ENCODE measurements around the gene DHDH. TPM values are rescaled to one million over a fixed set of nuclear protein-coding genes. Genes with fewer than 3 reads are reported as not detected.

DHDH gene
- total RNA-seq, 1 donor from 2014 or later: 1.0 TPM

- H3K4me3 ChIP-seq (ENCODE audit: low read depth, low read length): no peak overlapping the region
- DNase-seq (ENCODE audit: low read depth): no peak
- no peak for TF ChIP-seq CTCF (IDR thresholded peaks at IDR 0.05; ENCODE audit: insufficient read depth, low read length, poor library complexity, severe bottlenecking)
- no peaks in the 10 kb centered on the region for H3K27me3 ChIP-seq (ENCODE audit: control insufficient read depth, insufficient read depth, low read length)
- H3K36me3 ChIP-seq (ENCODE audit: control insufficient read depth, insufficient read depth, low read length): no peaks in the 10 kb centered on the region
Observed at GRCh38 chr19:48928164-48929025, 5.1 kb upstream of the DHDH start.

- DNase-seq (ENCODE audit: low read depth): no peak
- no peak overlapping the region for H3K4me3 ChIP-seq (ENCODE audit: low read depth, low read length)
- no peaks in the 10 kb centered on the region for H3K27me3 ChIP-seq (ENCODE audit: control insufficient read depth, insufficient read depth, low read length)
- no peaks in the 10 kb centered on the region for H3K36me3 ChIP-seq (ENCODE audit: control insufficient read depth, insufficient read depth, low read length)
- TF ChIP-seq CTCF (IDR thresholded peaks at IDR 0.05; ENCODE audit: insufficient read depth, low read length, poor library complexity, severe bottlenecking): no peak
Observed at GRCh38 chr19:48934837-48935236, 1.3 kb downstream of the DHDH start.

- no peaks in the 10 kb centered on the region for H3K27me3 ChIP-seq (ENCODE audit: control insufficient read depth, insufficient read depth, low read length)
- no peak for DNase-seq (ENCODE audit: low read depth)
- H3K4me3 ChIP-seq (ENCODE audit: low read depth, low read length): no peak overlapping the region
- H3K36me3 ChIP-seq (ENCODE audit: control insufficient read depth, insufficient read depth, low read length): no peaks in the 10 kb centered on the region
- no peak for TF ChIP-seq CTCF (IDR thresholded peaks at IDR 0.05; ENCODE audit: insufficient read depth, low read length, poor library complexity, severe bottlenecking)
Observed at GRCh38 chr19:48935864-48936263, 2.4 kb downstream of the DHDH start.

- Histone ChIP-seq H3K4me3 (ENCODE audit: low read depth, low read length) (no peak overlapping the region), H3K27me3 (ENCODE audit: control insufficient read depth, insufficient read depth, low read length) (no peaks in the 10 kb centered on the region), H3K36me3 (ENCODE audit: control insufficient read depth, insufficient read depth, low read length) (no peaks in the 10 kb centered on the region)
- DNase-seq (ENCODE audit: low read depth): no peak
- TF ChIP-seq CTCF (IDR thresholded peaks at IDR 0.05; ENCODE audit: insufficient read depth, low read length, poor library complexity, severe bottlenecking): no peak
Observed at GRCh38 chr19:48938256-48938655, 4.8 kb downstream of the DHDH start.

GRCh38 chr19:48940902-48941301 is 7.4 kb downstream of the DHDH start:
- no peak for TF ChIP-seq CTCF (IDR thresholded peaks at IDR 0.05; ENCODE audit: insufficient read depth, low read length, poor library complexity, severe bottlenecking)
- Histone ChIP-seq H3K4me3 (ENCODE audit: low read depth, low read length) (no peak overlapping the region), H3K36me3 (ENCODE audit: control insufficient read depth, insufficient read depth, low read length) (no peaks in the 10 kb centered on the region), H3K27me3 (ENCODE audit: control insufficient read depth, insufficient read depth, low read length) (no peaks in the 10 kb centered on the region)
- DNase-seq (ENCODE audit: low read depth): no peak

DNA sequence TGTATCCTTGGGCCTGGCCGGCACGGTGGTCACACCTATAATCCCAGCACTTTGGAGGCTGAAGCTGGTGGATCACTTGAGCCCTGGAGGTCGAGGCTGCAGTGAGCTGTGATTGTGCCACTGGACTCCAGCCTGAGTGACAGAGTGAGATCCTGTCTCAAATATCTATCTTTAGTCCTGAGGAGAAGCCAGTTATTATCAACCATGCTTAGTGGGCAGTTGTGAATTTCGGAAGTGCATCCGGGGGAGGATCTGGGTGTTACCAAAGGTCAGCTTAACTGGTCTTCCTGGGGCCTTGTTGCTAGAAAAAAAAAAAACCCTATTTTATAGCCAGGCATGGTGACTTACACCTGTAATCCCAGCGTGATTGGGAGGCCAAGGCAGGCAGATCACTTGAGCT is 9.6 kb downstream of the DHDH start:
- no peak for DNase-seq (ENCODE audit: low read depth)
- H3K4me3 ChIP-seq (ENCODE audit: low read depth, low read length): no peak overlapping the region
- no peak for TF ChIP-seq CTCF (IDR thresholded peaks at IDR 0.05; ENCODE audit: insufficient read depth, low read length, poor library complexity, severe bottlenecking)
- no peaks in the 10 kb centered on the region for H3K27me3 ChIP-seq (ENCODE audit: control insufficient read depth, insufficient read depth, low read length)
- no peaks in the 10 kb centered on the region for H3K36me3 ChIP-seq (ENCODE audit: control insufficient read depth, insufficient read depth, low read length)

All from kidney epithelial cell (primary cell).